Fibroblast of mammary gland (primary cell): ENCODE results near the gene UGT1A5.

Source experiments
- DNase-seq: peaks from one replicate; pipeline ENCODE4 v3.0.0-alpha.2; 2010; ENCODE audit warnings: low read depth
- H3K4me3 ChIP-seq: 2 replicates; pipeline ENCODE4 v1.5.1; 2011; ENCODE audit warnings: low read depth, mild to moderate bottlenecking, low read length, moderate library complexity; ENCODE audit not compliant: control insufficient read depth
- TF ChIP-seq, protein P1 (sequence below): conservative IDR thresholded peaks from 2 replicates; pipeline ENCODE4 v1.5.1; 2011; ENCODE audit warnings: low read depth, low read length, inconsistent platforms; ENCODE audit not compliant: control insufficient read depth, insufficient read depth

UGT1A5 gene

DNA sequence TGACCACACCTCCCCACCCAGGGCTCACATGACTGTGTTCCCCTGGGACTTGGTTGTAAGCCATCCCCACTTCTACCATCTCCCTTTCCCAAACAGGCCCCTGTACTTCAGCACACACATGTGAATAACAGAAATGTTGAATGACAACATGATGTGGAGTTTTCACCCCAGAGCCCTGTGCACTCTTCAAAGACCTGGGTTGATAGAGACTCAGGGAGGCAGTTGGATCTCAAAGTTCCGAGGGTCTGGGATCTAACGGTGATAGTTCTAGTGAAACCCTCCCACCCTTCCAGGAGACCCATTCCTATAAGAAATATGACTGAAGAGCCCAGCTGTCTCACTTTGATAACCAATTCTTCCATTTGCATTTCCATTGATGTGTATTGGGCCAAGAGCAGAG lies 65.3 kb downstream of the UGT1A5 start, which contains the start of gene MROH2A:
Gene MROH2A, plus strand, starts transcription at position 301 of the 400 bp plus-strand sequence. CDS start 1,029 bp downstream, outside the sequence.
- TF ChIP-seq, protein P1, sequence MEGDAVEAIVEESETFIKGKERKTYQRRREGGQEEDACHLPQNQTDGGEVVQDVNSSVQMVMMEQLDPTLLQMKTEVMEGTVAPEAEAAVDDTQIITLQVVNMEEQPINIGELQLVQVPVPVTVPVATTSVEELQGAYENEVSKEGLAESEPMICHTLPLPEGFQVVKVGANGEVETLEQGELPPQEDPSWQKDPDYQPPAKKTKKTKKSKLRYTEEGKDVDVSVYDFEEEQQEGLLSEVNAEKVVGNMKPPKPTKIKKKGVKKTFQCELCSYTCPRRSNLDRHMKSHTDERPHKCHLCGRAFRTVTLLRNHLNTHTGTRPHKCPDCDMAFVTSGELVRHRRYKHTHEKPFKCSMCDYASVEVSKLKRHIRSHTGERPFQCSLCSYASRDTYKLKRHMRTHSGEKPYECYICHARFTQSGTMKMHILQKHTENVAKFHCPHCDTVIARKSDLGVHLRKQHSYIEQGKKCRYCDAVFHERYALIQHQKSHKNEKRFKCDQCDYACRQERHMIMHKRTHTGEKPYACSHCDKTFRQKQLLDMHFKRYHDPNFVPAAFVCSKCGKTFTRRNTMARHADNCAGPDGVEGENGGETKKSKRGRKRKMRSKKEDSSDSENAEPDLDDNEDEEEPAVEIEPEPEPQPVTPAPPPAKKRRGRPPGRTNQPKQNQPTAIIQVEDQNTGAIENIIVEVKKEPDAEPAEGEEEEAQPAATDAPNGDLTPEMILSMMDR: no peak
- DNase-seq: no peak
- no peak within 1 kb of the TSS for H3K4me3 ChIP-seq

- H3K4me3 ChIP-seq: no peak overlapping the region
- TF ChIP-seq, protein P1: no peak
- DNase-seq: no peak
Observed at GRCh38 chr2:233779722-233780121, 67.0 kb downstream of the UGT1A5 start.

DNA sequence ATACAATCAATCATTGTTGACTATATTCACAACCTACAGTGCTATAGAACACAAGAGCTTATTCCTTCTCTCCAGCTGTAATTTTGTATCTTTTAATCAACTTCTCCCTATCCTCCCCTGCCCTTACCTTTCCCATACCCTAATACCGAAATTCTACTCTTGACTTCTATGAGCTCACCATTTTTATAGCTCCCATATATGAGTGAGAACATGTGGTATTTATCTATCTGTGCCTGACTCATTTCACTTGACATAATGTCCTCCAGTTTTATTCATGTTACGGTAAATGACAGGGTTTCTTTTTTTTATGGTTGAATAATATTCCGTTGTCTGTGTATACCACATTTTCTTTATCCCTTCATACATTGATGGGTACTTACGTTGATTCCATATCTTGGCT lies 68.1 kb downstream of the UGT1A5 start:
- no peak for DNase-seq
- TF ChIP-seq, protein P1: no peak

DNA sequence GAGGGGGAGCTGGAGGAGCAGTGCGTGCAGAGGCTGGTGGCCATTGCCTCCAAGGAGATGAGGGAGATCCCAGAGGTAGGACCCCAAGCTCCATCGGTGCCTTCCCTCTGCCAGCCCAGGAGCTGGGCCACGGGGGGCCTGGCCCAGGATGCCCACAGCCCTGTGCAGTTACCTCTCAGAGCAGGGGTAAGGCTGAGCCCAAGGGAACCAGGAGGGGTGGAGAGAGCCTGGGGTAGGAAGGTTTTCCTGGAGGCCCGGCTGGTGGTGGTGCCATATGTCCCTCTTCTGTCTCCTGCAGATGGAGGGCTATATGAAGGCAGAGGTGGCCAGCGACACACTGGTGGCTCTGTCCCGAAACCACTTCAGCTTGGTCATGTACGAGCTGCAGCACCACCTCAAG lies 76.8 kb downstream of the UGT1A5 start:
- no peak overlapping the region for H3K4me3 ChIP-seq
- TF ChIP-seq, protein P1: no peak
- DNase-seq: no peak

More for the DNA sequence above, 68.1 kb downstream of the UGT1A5 start:
- no peak overlapping the region for H3K4me3 ChIP-seq

- TF ChIP-seq, protein P1: no peak
- DNase-seq: no peak
- H3K4me3 ChIP-seq: no peak overlapping the region
Observed at GRCh38 chr2:233791151-233791882, 78.6 kb downstream of the UGT1A5 start.

- no peak overlapping the region for H3K4me3 ChIP-seq
- TF ChIP-seq, protein P1: no peak
- DNase-seq: no peak
Observed at GRCh38 chr2:233791883-233792329, 79.2 kb downstream of the UGT1A5 start.
